Frontal cortex (tissue), 4 donors: ENCODE measurements around the gene ITPRIP. TPM values are rescaled to one million over a fixed set of nuclear protein-coding genes. Genes with fewer than 3 reads are reported as not detected.

ENCODE experiments used
- DNase-seq, 2 donors: peaks; one replicate each; pipeline ENCODE4 v3.0.0; 2012; ENCODE audit warnings: low spot score in 2 of 2
- FAIRE-seq: peaks from 2 replicates; lab custom pipeline; 2012; peaks lifted over from hg19 to GRCh38; lab: Jason Lieb, UNC
- total RNA-seq: library from RNA; depleted of rRNA; stranded (reverse); fragments of >200 nt; gene quantifications from one replicate; pipeline ENCODE4 v1.2.3, GENCODE V29; 2014
- donor health status: control.
- donor health status: control.
- donor health status: control.

The ITPRIP gene
- total RNA-seq, 1 donor from 2014 or later = 1.2 TPM

GRCh38 chr10:104296687-104297436 lies 41.4 kb downstream of the ITPRIP start:
- no peak for FAIRE-seq
- no peak for DNase-seq

- no peak for DNase-seq
- no peak for FAIRE-seq
Measured at GRCh38 chr10:104293781-104294321, 44.4 kb downstream of the ITPRIP start.

GRCh38 chr10:104293011-104293410 lies 45.3 kb downstream of the ITPRIP start:
- DNase-seq = no peak
- no peak for FAIRE-seq

- DNase-seq (peak; percentile 67 to 87), FAIRE-seq (peak; percentile 6)
Measured at GRCh38 chr10:104291439-104291951, 46.8 kb downstream of the ITPRIP start.

GRCh38 chr10:104288355-104288754 lies 49.9 kb downstream of the ITPRIP start:
- no peak for FAIRE-seq
- DNase-seq = no peak

GRCh38 chr10:104286939-104287338 lies 51.3 kb downstream of the ITPRIP start:
- FAIRE-seq = no peak
- DNase-seq = no peak

- DNase-seq (no peak), FAIRE-seq (no peak)
Measured at GRCh38 chr10:104284846-104285245, 53.4 kb downstream of the ITPRIP start.

- DNase-seq (no peak), FAIRE-seq (no peak)
Measured at GRCh38 chr10:104281694-104282093, 56.6 kb downstream of the ITPRIP start.

- DNase-seq = no peak
- FAIRE-seq = no peak
Measured at GRCh38 chr10:104279550-104280259, 58.6 kb downstream of the ITPRIP start.

- FAIRE-seq = no peak
- no peak for DNase-seq
Measured at GRCh38 chr10:104277785-104278184, 60.5 kb downstream of the ITPRIP start.

- DNase-seq (no peak), FAIRE-seq (no peak)
Measured at GRCh38 chr10:104276192-104276591, 62.1 kb downstream of the ITPRIP start.

- DNase-seq (peak in 1 of 2 donors; percentile 60), FAIRE-seq (no peak)
Measured at GRCh38 chr10:104274762-104275721, 63.2 kb downstream of the ITPRIP start.

- FAIRE-seq (no peak), DNase-seq (no peak)
Measured at GRCh38 chr10:104273899-104274575, 64.2 kb downstream of the ITPRIP start.

- DNase-seq (no peak), FAIRE-seq (no peak)
Measured at GRCh38 chr10:104273286-104273685, 65.0 kb downstream of the ITPRIP start.

- DNase-seq = peak; percentile 97 to 100
- FAIRE-seq = peak; percentile 95
Measured at GRCh38 chr10:104268713-104269645, 69.3 kb downstream of the ITPRIP start, which contains the start of gene GSTO2. GSTO2 (plus strand) TSS chr10:104269184; CDS start chr10:104274916, 5,732 bp downstream.

GRCh38 chr10:104268405-104268712 lies 69.9 kb downstream of the ITPRIP start:
- DNase-seq (no peak), FAIRE-seq (no peak)

- DNase-seq (no peak), FAIRE-seq (no peak)
Measured at GRCh38 chr10:104267721-104268404, 70.4 kb downstream of the ITPRIP start.

- no peak for FAIRE-seq
Measured at GRCh38 chr10:104264783-104265182, 73.5 kb downstream of the ITPRIP start.

More at GRCh38 chr10:104264783-104265182, 73.5 kb downstream of the ITPRIP start:
- DNase-seq = no peak
